ENCODE data around the gene GABRE. TPM values are rescaled to one million over a fixed set of nuclear protein-coding genes. Genes with fewer than 3 reads are reported as not detected.

Gene GABRE, protein sequence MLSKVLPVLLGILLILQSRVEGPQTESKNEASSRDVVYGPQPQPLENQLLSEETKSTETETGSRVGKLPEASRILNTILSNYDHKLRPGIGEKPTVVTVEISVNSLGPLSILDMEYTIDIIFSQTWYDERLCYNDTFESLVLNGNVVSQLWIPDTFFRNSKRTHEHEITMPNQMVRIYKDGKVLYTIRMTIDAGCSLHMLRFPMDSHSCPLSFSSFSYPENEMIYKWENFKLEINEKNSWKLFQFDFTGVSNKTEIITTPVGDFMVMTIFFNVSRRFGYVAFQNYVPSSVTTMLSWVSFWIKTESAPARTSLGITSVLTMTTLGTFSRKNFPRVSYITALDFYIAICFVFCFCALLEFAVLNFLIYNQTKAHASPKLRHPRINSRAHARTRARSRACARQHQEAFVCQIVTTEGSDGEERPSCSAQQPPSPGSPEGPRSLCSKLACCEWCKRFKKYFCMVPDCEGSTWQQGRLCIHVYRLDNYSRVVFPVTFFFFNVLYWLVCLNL
- total RNA-seq (1,000 to 10,000 TPM in 1 of 5 donors, 10 to 100 TPM in 2, 1 to 10 TPM in 2; 6.2 to 1,253 (median 11.9) TPM), polyA plus RNA-seq (10 to 100 TPM in 1 of 3 donors, under 1 TPM in 2; 0.37 to 29.4 (median 0.61) TPM)
- long read RNA-seq, donor 1 = 0 reads
- long read RNA-seq, donor 2, full-length matches to known transcripts = 8 of 8 reads
- long read RNA-seq, donor 2, partial matches to known transcripts = 0 of 8 reads
- long read RNA-seq, donor 2, other reads (novel, unspliced or antisense) = 0 of 8 reads
- long read RNA-seq, donor 3, partial matches to known transcripts = 0 of 2 reads
- long read RNA-seq, donor 3, other reads (novel, unspliced or antisense) = 0 of 2 reads
- long read RNA-seq, donor 4 = 0 reads
- long read RNA-seq, donor 5 = 0 reads
- long read RNA-seq, donor 6, full-length matches to known transcripts = 3 of 3 reads
- long read RNA-seq, donor 6, partial matches to known transcripts = 0 of 3 reads
- long read RNA-seq, donor 6, other reads (novel, unspliced or antisense) = 0 of 3 reads
- long read RNA-seq, donor 7 = 0 reads
- long read RNA-seq, donor 8 = 0 reads
- long read RNA-seq, donor 9 = 0 reads
- long read RNA-seq, donor 10 = 0 reads

DNA sequence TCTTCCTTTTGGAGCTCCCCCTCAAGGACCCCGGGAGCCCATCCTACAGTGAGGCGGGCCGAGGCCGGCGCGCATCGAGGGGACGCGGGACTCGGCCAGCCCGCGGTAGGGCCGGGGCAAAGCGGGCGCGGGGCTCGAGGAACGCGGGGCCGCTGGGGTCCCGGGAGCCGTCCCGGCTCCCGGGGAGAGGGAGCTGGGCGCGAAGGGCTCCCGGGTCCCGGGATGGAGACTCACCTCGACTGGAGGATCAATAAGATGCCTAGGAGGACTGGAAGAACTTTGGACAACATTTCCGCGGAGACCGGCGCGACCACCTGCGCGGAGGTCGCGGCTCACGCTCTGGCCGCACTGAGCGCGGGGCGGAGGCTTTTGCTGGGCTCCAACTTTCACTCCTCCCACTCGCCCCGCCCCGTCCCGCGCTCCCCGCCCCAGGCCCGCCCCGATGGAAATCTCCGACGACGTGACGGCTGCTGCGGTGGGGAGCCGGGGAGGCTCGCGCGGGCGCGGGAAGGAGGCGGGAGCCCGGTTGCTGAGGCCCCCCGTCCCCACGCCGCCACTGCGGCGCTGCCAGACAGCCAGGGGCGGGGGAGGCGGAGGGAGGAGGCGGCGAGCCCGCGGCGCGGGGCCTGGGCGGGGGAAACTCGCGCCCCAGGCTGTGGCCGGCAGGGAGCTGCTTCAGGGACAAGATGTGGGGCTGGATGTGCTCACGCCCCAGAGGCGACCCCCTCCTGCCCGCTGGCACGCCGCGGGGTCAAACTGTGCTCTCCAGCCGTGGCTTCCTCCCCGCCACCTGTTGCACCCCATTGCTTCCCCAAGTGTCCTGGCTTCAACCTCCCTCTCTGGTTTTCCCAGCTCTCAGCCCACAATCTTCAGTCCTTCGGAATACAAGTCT, at the start of gene GABRE:
Gene GABRE, minus strand, starts transcription at position 341 of the 892 bp plus-strand sequence. Its CDS starts 51 bp downstream, at position 290.
- WGBS, 5 donors = 5 to 30% (median 24%) methylated on average over 7 to 90 of the region's 90 CpGs
- TF ChIP-seq POLR2AphosphoS5 (IDR thresholded peaks at IDR 0.05) (peak in 2 of 3 donors; percentile 31 to 71), EP300 (IDR thresholded peaks at IDR 0.05) (no peak)
- peak within 1 kb of the TSS; percentile 45 to 49 (median 48) for H3K4me3 ChIP-seq
- no peaks in the 10 kb centered on the region for H3K9me3 ChIP-seq
- H3K36me3 ChIP-seq = no peaks in the 10 kb centered on the region
- H3K27ac ChIP-seq = peak within 1 kb of the TSS; percentile 16 to 75 (median 68)
- H3K27me3 ChIP-seq = peaks cover 0 to 24% (median 23%) of the 10 kb centered on the region in 3 donors
- peak; percentile 28 to 80 for DNase-seq
- H3K4me1 ChIP-seq = peaks cover 0 to 10% (median 0%) of the 10 kb centered on the region in 4 donors
- intact Hi-C loops (cut with DNase I; ENCODE audit: low total_unique reads) = no loop called here

DNA sequence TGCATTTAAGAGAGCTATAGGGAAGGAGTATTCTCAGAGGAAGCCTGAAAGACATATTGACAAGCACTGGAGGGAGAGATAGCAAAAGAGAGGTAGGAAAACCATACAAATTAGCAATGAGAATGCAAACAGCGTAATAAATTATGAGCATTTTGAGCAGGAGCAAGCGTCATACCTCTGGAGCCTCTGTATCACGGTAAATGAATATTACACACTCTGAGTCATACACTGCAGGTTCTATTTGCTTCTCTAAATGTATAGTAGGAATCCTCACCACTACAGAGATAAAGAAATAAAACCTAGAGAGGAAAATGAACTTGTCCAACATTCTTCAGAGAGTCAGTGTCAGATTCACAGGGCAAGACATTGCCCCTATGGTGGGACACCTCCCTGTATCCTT, 46.4 kb upstream of the GABRE start:
- no peaks in the 10 kb centered on the region for H3K27me3 ChIP-seq
- WGBS, 5 donors = 75 to 87% (median 80%) methylated on average over 3 of the region's 3 CpGs
- H3K9me3 ChIP-seq = no peaks in the 10 kb centered on the region
- intact Hi-C loops (cut with DNase I; ENCODE audit: low total_unique reads) = no loop called here
- no peaks in the 10 kb centered on the region for H3K4me1 ChIP-seq
- no peak overlapping the region for H3K27ac ChIP-seq
- no peak for DNase-seq
- H3K36me3 ChIP-seq = no peaks in the 10 kb centered on the region
- TF ChIP-seq EP300 (IDR thresholded peaks at IDR 0.05) = no peak
- H3K4me3 ChIP-seq = no peak overlapping the region

DNA sequence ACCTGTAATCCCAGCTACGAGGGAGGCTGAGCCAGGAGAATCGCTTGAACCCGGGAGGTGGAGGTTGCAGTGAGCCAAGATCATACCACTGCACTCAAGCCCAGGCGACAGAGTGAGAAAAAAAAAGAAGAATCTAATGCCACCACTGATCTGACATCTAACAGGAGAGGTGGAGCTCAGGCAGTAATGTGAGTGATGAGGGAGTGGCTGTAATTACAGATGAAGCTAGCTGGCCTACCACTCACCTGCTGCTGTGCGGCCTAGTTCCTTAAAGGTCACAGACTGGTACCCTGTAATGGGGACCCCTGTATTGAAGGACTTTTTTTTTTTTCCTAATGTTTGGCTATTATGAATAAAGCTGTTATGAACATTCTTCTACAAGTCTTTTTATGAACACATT, 25.3 kb upstream of the GABRE start:
- H3K27ac ChIP-seq = no peak overlapping the region
- no peaks in the 10 kb centered on the region for H3K4me1 ChIP-seq
- no peak overlapping the region for H3K4me3 ChIP-seq
- H3K36me3 ChIP-seq = no peaks in the 10 kb centered on the region
- peaks cover 0 to 10% (median 0%) of the 10 kb centered on the region in 4 donors for H3K9me3 ChIP-seq
- WGBS, 5 donors = 66 to 87% (median 81%) methylated on average over 5 of the region's 5 CpGs
- DNase-seq = no peak
- no peak for TF ChIP-seq EP300 (IDR thresholded peaks at IDR 0.05)
- TF ChIP-seq POLR2AphosphoS5 (IDR thresholded peaks at IDR 0.05) = no peak
- no peak for TF ChIP-seq POLR2A (IDR thresholded peaks at IDR 0.05)
- TF ChIP-seq, protein P1, sequence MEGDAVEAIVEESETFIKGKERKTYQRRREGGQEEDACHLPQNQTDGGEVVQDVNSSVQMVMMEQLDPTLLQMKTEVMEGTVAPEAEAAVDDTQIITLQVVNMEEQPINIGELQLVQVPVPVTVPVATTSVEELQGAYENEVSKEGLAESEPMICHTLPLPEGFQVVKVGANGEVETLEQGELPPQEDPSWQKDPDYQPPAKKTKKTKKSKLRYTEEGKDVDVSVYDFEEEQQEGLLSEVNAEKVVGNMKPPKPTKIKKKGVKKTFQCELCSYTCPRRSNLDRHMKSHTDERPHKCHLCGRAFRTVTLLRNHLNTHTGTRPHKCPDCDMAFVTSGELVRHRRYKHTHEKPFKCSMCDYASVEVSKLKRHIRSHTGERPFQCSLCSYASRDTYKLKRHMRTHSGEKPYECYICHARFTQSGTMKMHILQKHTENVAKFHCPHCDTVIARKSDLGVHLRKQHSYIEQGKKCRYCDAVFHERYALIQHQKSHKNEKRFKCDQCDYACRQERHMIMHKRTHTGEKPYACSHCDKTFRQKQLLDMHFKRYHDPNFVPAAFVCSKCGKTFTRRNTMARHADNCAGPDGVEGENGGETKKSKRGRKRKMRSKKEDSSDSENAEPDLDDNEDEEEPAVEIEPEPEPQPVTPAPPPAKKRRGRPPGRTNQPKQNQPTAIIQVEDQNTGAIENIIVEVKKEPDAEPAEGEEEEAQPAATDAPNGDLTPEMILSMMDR (IDR thresholded peaks at IDR 0.05) = no peak
- intact Hi-C loops (cut with DNase I; ENCODE audit: low total_unique reads) = no loop called here
- H3K27me3 ChIP-seq = peaks cover 0 to 3% (median 0%) of the 10 kb centered on the region in 3 donors

DNA sequence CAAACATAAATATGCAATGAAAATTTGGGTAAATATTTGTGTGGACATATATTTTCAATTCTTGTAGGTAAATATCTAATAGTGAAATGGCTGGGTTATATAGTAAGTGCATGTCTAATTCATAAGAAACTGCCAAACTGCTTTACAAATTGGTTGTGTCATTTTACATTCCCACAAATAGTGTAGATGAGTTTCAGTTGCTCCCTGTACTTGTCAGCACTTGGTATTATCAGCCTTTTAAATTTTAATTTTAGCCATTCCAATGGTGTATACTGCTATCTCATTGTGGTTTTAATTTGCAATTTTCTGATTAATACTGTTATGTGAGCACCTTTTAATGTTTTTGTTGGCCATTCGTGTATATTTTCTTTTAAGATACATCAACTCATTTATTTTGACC, 23.1 kb upstream of the GABRE start:
- TF ChIP-seq, protein P1 (IDR thresholded peaks at IDR 0.05) = no peak
- Histone ChIP-seq H3K4me3 (no peak overlapping the region), H3K27ac (no peak overlapping the region), H3K4me1 (no peaks in the 10 kb centered on the region), H3K27me3 (peaks cover 0 to 3% (median 0%) of the 10 kb centered on the region in 3 donors), H3K9me3 (peaks cover 0 to 10% (median 0%) of the 10 kb centered on the region in 4 donors), H3K36me3 (no peaks in the 10 kb centered on the region)
- WGBS, 5 donors = 79 to 97% (median 91%) methylated on average over 1 of the region's 1 CpG
- no peak for DNase-seq
- intact Hi-C loops (cut with DNase I; ENCODE audit: low total_unique reads) = no loop called here

All from stomach (tissue), 19 donors.